Measurements from ENCODE around the gene TGFBR3. TPM values are rescaled to one million over a fixed set of nuclear protein-coding genes. Genes with fewer than 3 reads are reported as not detected.

TGFBR3 gene
- total and polyA plus RNA-seq, 2 of the 8 experiments (the other 6 are each of a cell fraction or from before 2014, with no cell fraction given) = 2.0 to 6.1 TPM

DNA sequence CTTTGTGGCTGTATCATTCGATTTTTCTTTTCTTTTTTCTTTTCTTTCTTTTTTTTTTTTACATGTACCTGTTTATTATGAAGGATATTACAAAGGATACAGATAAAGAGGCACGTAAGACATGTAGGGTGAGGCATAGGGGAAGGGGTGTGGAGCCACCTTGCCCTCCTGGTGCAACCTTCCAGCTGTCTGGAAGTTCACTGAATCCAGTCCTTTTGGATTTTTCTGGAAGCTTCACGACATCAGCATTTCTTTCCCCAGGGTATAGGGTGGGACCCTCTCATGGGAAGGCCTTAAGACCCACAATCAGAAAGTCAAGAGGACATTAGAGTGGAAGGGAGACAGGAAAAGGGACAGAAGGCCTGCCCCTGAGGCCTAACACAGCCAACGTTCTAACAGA lies 30.1 kb upstream of the TGFBR3 start (continued):
- TF ChIP-seq HDAC6 (IDR thresholded peaks at IDR 0.05; ENCODE audit: low read depth, low read length) (no peak), RBBP5 (IDR thresholded peaks at IDR 0.05; ENCODE audit: borderline replicate concordance, low read depth, low read length) (no peak), POU5F1 (IDR thresholded peaks at IDR 0.05; ENCODE audit: low read depth, low read length) (no peak)

Data from H1 (cell line).